SK-MEL-5 (cell line): ENCODE measurements around the gene RFC4. TPM values are rescaled to one million over a fixed set of nuclear protein-coding genes. Genes with fewer than 3 reads are reported as not detected.

Source experiments
- small RNA-seq, 2 experiments: library from RNA; depleted of rRNA; stranded (forward); fragments of <200 nt; gene quantifications; one replicate each; pipeline ENCODE3, GENCODE V24; 2014
- total RNA-seq: library from RNA; depleted of rRNA; stranded (reverse); fragments of >200 nt; shearing (Covaris generic); gene quantifications from 2 replicates; pipeline ENCODE4 v1.2.3, GENCODE V29; 2014; rRNA removed

The RFC4 gene
- total RNA-seq, 1 experiment from 2014 or later: 57.3 TPM

Small RNA genes lying within 50 kb of the gene (small RNA-seq; reads per million reads assigned to genes)
- 0 reads per million in 2 experiments for gene RF00092
- 0 reads per million in 2 experiments for gene RNU6-1105P
- gene SNORA4: 0 reads per million in 2 experiments
- 0 reads per million in 2 experiments for gene SNORA63
- 0 reads per million in 2 experiments for gene SNORA81
- 0 reads per million in 2 experiments for gene SNORD2

Other genes starting within 250 kb of the RFC4 start
- 17.1 and 18.5 TPM in 2 replicates for gene TBCCD1, start 239.1 kb downstream of the RFC4 start, total RNA-seq
- gene DNAJB11, start 235.8 kb downstream of the RFC4 start, total RNA-seq: 153 and 164 TPM in 2 replicates
- gene AHSG, start 193.4 kb downstream of the RFC4 start, total RNA-seq: not detected in 2 replicates
- not detected in 2 replicates for gene FETUB, start 166.1 kb downstream of the RFC4 start, total RNA-seq
- gene HRG, start 140.5 kb downstream of the RFC4 start, total RNA-seq: not detected in 2 replicates
- gene KNG1, start 89.1 kb downstream of the RFC4 start, total RNA-seq: not detected in 2 replicates
- gene EIF4A2, start 22.9 kb downstream of the RFC4 start, total RNA-seq: 391 and 434 TPM in 2 replicates
- gene ADIPOQ, start 36.2 kb upstream of the RFC4 start, total RNA-seq: not detected in 2 replicates
- 41.0 and 43.5 TPM in 2 replicates for gene ST6GAL1, start 124.0 kb upstream of the RFC4 start, total RNA-seq